ENCODE measurements around the gene DOK7. TPM values are rescaled to one million over a fixed set of nuclear protein-coding genes. Genes with fewer than 3 reads are reported as not detected.
"Not testable (repeated sequence)": the region's sequence is repeated elsewhere in the genome, so short reads cannot be mapped to it uniquely, and the experiment has no call there.

DOK7 gene
- total RNA-seq, 5 donors from 2014 or later (not counting 1 experiment from before 2014, with no cell fraction given) = 0.22 to 0.58 (median 0.36) TPM; not detected in 2

GRCh38 chr4:3532751-3533422 lies 69.8 kb downstream of the DOK7 start:
- Histone ChIP-seq H3K27ac (ENCODE audit: low read length) (no peak overlapping the region), H3K27me3 (replicated peaks in 1 of 2; ENCODE audit: control insufficient read depth in 2 of 2, extremely low read depth in 1 of 2, insufficient read depth in 2 of 2, low read length in 1 of 2) (peaks cover 0 to 3% of the 10 kb centered on the region in 2 experiments), H3K9me3 (no peaks in the 10 kb centered on the region), H3K4me3 (ENCODE audit: control insufficient read depth in 1 of 2, extremely low read depth in 1 of 2, low read length in 1 of 2) (peak overlapping the region; percentile 58 to 88), H3K36me3 (ENCODE audit: control insufficient read depth in 2 of 2, extremely low read depth in 1 of 2, insufficient read depth in 1 of 2, low read length in 1 of 2) (peaks cover 0 to 13% of the 10 kb centered on the region in 2 donors), H3K4me1 (ENCODE audit: control insufficient read depth in 1 of 2, extremely low read depth in 1 of 2, insufficient read depth in 2 of 2, low read length in 2 of 2) (peaks cover 8 to 44% of the 10 kb centered on the region in 2 experiments)
- ChIA-PET POLR2A (interaction anchor here in 1 of 2 donors (0.6 kb wide), 1 partner anchor 569 kb away, joined by 6 read pairs; the partner anchor contains the start of gene GRK4), CTCF (no interaction called here)
- H3K9me3 Mint-ChIP-seq = peaks cover 0 to 4% (median 0%) of the 10 kb centered on the region in 3 donors
- peak overlapping the region in 1 of 2 donors; percentile 44 for H3K27ac Mint-ChIP-seq
- DNase-seq (no peak), ATAC-seq (replicated peaks in 1 of 4) (peak in 2 of 4 experiments; percentile 17 to 29)
- peaks cover 5% of the 10 kb centered on the region for H3K36me3 Mint-ChIP-seq
- WGBS (ENCODE audit: insufficient coverage) = 19% methylated on average over 38 of the region's 42 CpGs
- H3K4me1 Mint-ChIP-seq = peaks cover 31 to 40% (median 34%) of the 10 kb centered on the region in 3 donors
- peaks cover 6 to 8% of the 10 kb centered on the region in 2 donors for H3K27me3 Mint-ChIP-seq
- peak overlapping the region; percentile 98 to 99 (median 99) for H3K4me3 Mint-ChIP-seq

GRCh38 chr4:3533423-3533820 lies 70.3 kb downstream of the DOK7 start:
- H3K27ac ChIP-seq (ENCODE audit: low read length) = no peak overlapping the region
- ChIA-PET CTCF (interaction anchor here in 1 of 2 donors (0.7 kb wide), 1 partner anchor 879 kb away, joined by 3 read pairs; no protein-coding TSS in a partner anchor), POLR2A (interaction anchor here in 1 of 2 donors (0.6 kb wide), 1 partner anchor 570 kb away, joined by 6 read pairs; the partner anchor contains the start of gene GRK4)
- Mint-ChIP-seq H3K36me3 (peaks cover 5% of the 10 kb centered on the region), H3K4me3 (peak overlapping the region; percentile 49 to 98 (median 62)), H3K9me3 (peaks cover 0 to 4% (median 0%) of the 10 kb centered on the region in 3 donors), H3K4me1 (peaks cover 26 to 35% (median 29%) of the 10 kb centered on the region in 3 donors), H3K27ac (no peak overlapping the region), H3K27me3 (peaks cover 6 to 8% of the 10 kb centered on the region in 2 donors)
- H3K27me3 ChIP-seq (replicated peaks in 1 of 2; ENCODE audit: control insufficient read depth in 2 of 2, extremely low read depth in 1 of 2, insufficient read depth in 2 of 2, low read length in 1 of 2) = peaks cover 0 to 3% of the 10 kb centered on the region in 2 experiments
- WGBS (ENCODE audit: insufficient coverage) = 96% methylated on average over 3 of the region's 7 CpGs
- no peaks in the 10 kb centered on the region for H3K9me3 ChIP-seq
- H3K36me3 ChIP-seq (ENCODE audit: control insufficient read depth in 2 of 2, extremely low read depth in 1 of 2, insufficient read depth in 1 of 2, low read length in 1 of 2) = peaks cover 0 to 7% of the 10 kb centered on the region in 2 donors
- no peak overlapping the region for H3K4me3 ChIP-seq (ENCODE audit: control insufficient read depth in 1 of 2, extremely low read depth in 1 of 2, low read length in 1 of 2)
- ATAC-seq (replicated peaks in 1 of 4) = no peak
- DNase-seq = no peak
- H3K4me1 ChIP-seq (ENCODE audit: control insufficient read depth in 1 of 2, extremely low read depth in 1 of 2, insufficient read depth in 2 of 2, low read length in 2 of 2) = peaks cover 8 to 39% of the 10 kb centered on the region in 2 experiments

- POLR2A ChIA-PET; ATAC-seq (replicated peaks in 1 of 4); H3K36me3 ChIP-seq (ENCODE audit: control insufficient read depth in 2 of 2, extremely low read depth in 1 of 2, insufficient read depth in 1 of 2, low read length in 1 of 2); H3K27ac ChIP-seq (ENCODE audit: low read length); H3K4me3 Mint-ChIP-seq; H3K9me3 ChIP-seq; H3K27me3 Mint-ChIP-seq; DNase-seq; H3K9me3 Mint-ChIP-seq; H3K36me3 Mint-ChIP-seq; H3K27me3 ChIP-seq (replicated peaks in 1 of 2; ENCODE audit: control insufficient read depth in 2 of 2, extremely low read depth in 1 of 2, insufficient read depth in 2 of 2, low read length in 1 of 2); H3K4me3 ChIP-seq (ENCODE audit: control insufficient read depth in 1 of 2, extremely low read depth in 1 of 2, low read length in 1 of 2); CTCF ChIA-PET; H3K27ac Mint-ChIP-seq: not testable (repeated sequence)
- peaks cover 6 to 18% of the 10 kb centered on the region in 2 experiments for H3K4me1 ChIP-seq (ENCODE audit: control insufficient read depth in 1 of 2, extremely low read depth in 1 of 2, insufficient read depth in 2 of 2, low read length in 2 of 2)
- WGBS (ENCODE audit: insufficient coverage) = 100% methylated on average over 7 of the region's 10 CpGs
- H3K4me1 Mint-ChIP-seq = peaks cover 14 to 17% (median 16%) of the 10 kb centered on the region in 3 donors
Measured at GRCh38 chr4:3535812-3536211, 72.7 kb downstream of the DOK7 start.

- H3K27ac ChIP-seq (ENCODE audit: low read length); DNase-seq; H3K27me3 Mint-ChIP-seq; H3K27me3 ChIP-seq (replicated peaks in 1 of 2; ENCODE audit: control insufficient read depth in 2 of 2, extremely low read depth in 1 of 2, insufficient read depth in 2 of 2, low read length in 1 of 2); H3K36me3 ChIP-seq (ENCODE audit: control insufficient read depth in 2 of 2, extremely low read depth in 1 of 2, insufficient read depth in 1 of 2, low read length in 1 of 2); CTCF ChIA-PET; ATAC-seq (replicated peaks in 1 of 4); H3K4me3 Mint-ChIP-seq; H3K36me3 Mint-ChIP-seq; H3K27ac Mint-ChIP-seq; H3K4me1 ChIP-seq (ENCODE audit: control insufficient read depth in 1 of 2, extremely low read depth in 1 of 2, insufficient read depth in 2 of 2, low read length in 2 of 2); H3K9me3 Mint-ChIP-seq; H3K4me1 Mint-ChIP-seq; H3K4me3 ChIP-seq (ENCODE audit: control insufficient read depth in 1 of 2, extremely low read depth in 1 of 2, low read length in 1 of 2); POLR2A ChIA-PET; H3K9me3 ChIP-seq: not testable (repeated sequence)
- 97% methylated on average over 10 of the region's 23 CpGs for WGBS (ENCODE audit: insufficient coverage)
Measured at GRCh38 chr4:3538906-3539305, 75.8 kb downstream of the DOK7 start.

- POLR2A ChIA-PET; H3K4me1 ChIP-seq (ENCODE audit: control insufficient read depth in 1 of 2, extremely low read depth in 1 of 2, insufficient read depth in 2 of 2, low read length in 2 of 2): not testable (repeated sequence)
- WGBS (ENCODE audit: insufficient coverage) = no CpG with 5 or more reads among the region's 8 CpGs
Measured at GRCh38 chr4:3543415-3543814, 80.3 kb downstream of the DOK7 start.

More at GRCh38 chr4:3543415-3543814, 80.3 kb downstream of the DOK7 start:
- H3K4me3 Mint-ChIP-seq; ATAC-seq (replicated peaks in 1 of 4); H3K27me3 ChIP-seq (replicated peaks in 1 of 2; ENCODE audit: control insufficient read depth in 2 of 2, extremely low read depth in 1 of 2, insufficient read depth in 2 of 2, low read length in 1 of 2); H3K9me3 ChIP-seq; CTCF ChIA-PET; H3K27me3 Mint-ChIP-seq; DNase-seq; H3K27ac ChIP-seq (ENCODE audit: low read length); H3K4me1 Mint-ChIP-seq; H3K4me3 ChIP-seq (ENCODE audit: control insufficient read depth in 1 of 2, extremely low read depth in 1 of 2, low read length in 1 of 2); H3K36me3 ChIP-seq (ENCODE audit: control insufficient read depth in 2 of 2, extremely low read depth in 1 of 2, insufficient read depth in 1 of 2, low read length in 1 of 2); H3K36me3 Mint-ChIP-seq; H3K9me3 Mint-ChIP-seq; H3K27ac Mint-ChIP-seq: not testable (repeated sequence)

Measured in T-cell (primary cell).